Keratinocyte (primary cell): ENCODE measurements around the gene EEF1A2. TPM values are rescaled to one million over a fixed set of nuclear protein-coding genes. Genes with fewer than 3 reads are reported as not detected.

Experiments used
- DNase-seq: peaks from one replicate; pipeline ENCODE4 v3.0.0-alpha.2; 2011; ENCODE audit warnings: low read depth, missing footprints, low spot score
- FAIRE-seq: peaks from 2 replicates; lab custom pipeline; 2011; peaks lifted over from hg19 to GRCh38; lab: Jason Lieb, UNC
- H2AFZ ChIP-seq: 2 replicates; pipeline ENCODE4 v1.6.0; 2012; ENCODE audit warnings: low read length, control low read depth, inconsistent platforms; ENCODE audit not compliant: control insufficient read depth
- H3K27ac ChIP-seq: 2 replicates; pipeline ENCODE4 v1.5.1; 2011; ENCODE audit warnings: low read length; ENCODE audit not compliant: control insufficient read depth, insufficient read depth
- H3K27me3 ChIP-seq: 3 replicates; pipeline ENCODE4 v1.6.0; 2011; ENCODE audit warnings: low read length; ENCODE audit not compliant: control insufficient read depth, insufficient read depth; ENCODE audit errors: extremely low read depth
- H3K36me3 ChIP-seq, 2 experiments: 2 replicates in 1 of 2; 3 replicates in 1 of 2; pipeline ENCODE4 v1.5.1; 2011; ENCODE audit warnings: low read length in 2 of 2, mild to moderate bottlenecking in 1 of 2; ENCODE audit not compliant: control insufficient read depth in 2 of 2, insufficient read depth in 2 of 2; ENCODE audit errors: extremely low read depth in 1 of 2
- H3K4me1 ChIP-seq: 3 replicates; pipeline ENCODE4 v1.5.1; 2011; ENCODE audit warnings: low read length; ENCODE audit not compliant: control insufficient read depth, insufficient read depth; ENCODE audit errors: extremely low read depth
- H3K4me2 ChIP-seq: 3 replicates; pipeline ENCODE4 v1.6.0; 2011; ENCODE audit warnings: low read depth, low read length; ENCODE audit not compliant: control insufficient read depth, insufficient read depth; ENCODE audit errors: extremely low read depth
- H3K4me3 ChIP-seq, 3 experiments: fragments of 200-600 bp in 1 of 3; sonication (generic) in 1 of 3; 2 replicates in 2 of 3; 3 replicates in 1 of 3; pipeline ENCODE4 v1.5.1; 2011 to 2016; ENCODE audit warnings: low read length in 3 of 3, mild to moderate bottlenecking in 3 of 3, control low read depth in 2 of 3, inconsistent platforms in 1 of 3, low read depth in 1 of 3, mixed read lengths in 1 of 3, mixed run types in 1 of 3, moderate library complexity in 1 of 3; ENCODE audit not compliant: control insufficient read depth in 2 of 3, insufficient read depth in 2 of 3; ENCODE audit errors: extremely low read depth in 1 of 3
- H3K79me2 ChIP-seq: 2 replicates; pipeline ENCODE4 v1.6.0; 2012; ENCODE audit warnings: low read length; ENCODE audit not compliant: control insufficient read depth, insufficient read depth
- H3K9ac ChIP-seq: 3 replicates; pipeline ENCODE4 v1.6.0; 2011; ENCODE audit warnings: low read length; ENCODE audit not compliant: control insufficient read depth, insufficient read depth; ENCODE audit errors: extremely low read depth
- H3K9me1 ChIP-seq: 3 replicates; pipeline ENCODE4 v1.6.0; 2011; ENCODE audit warnings: low read length; ENCODE audit not compliant: control insufficient read depth, insufficient read depth; ENCODE audit errors: extremely low read depth
- H3K9me3 ChIP-seq: 2 replicates; pipeline ENCODE4 v1.5.1; 2012; ENCODE audit warnings: low read depth, low read length; ENCODE audit not compliant: control insufficient read depth
- H4K20me1 ChIP-seq: 3 replicates; pipeline ENCODE4 v1.6.0; 2011; ENCODE audit warnings: low read length; ENCODE audit not compliant: control insufficient read depth, insufficient read depth; ENCODE audit errors: extremely low read depth
- CTCF ChIP-seq, 3 experiments: IDR thresholded peaks in 1 of 3; conservative IDR thresholded peaks in 1 of 3; optimal IDR thresholded peaks in 1 of 3; 2 replicates in 2 of 3; 3 replicates in 1 of 3; pipeline versions ENCODE3 to v1.5.1; 2011; ENCODE audit warnings: low read length in 3 of 3, mild to moderate bottlenecking in 3 of 3, moderate library complexity in 2 of 3, control low read depth in 1 of 3, inconsistent platforms in 1 of 3; ENCODE audit not compliant: insufficient read depth in 2 of 3; ENCODE audit errors: extremely low read depth in 1 of 3
- EZH2 ChIP-seq: IDR thresholded peaks from one replicate; pipeline ENCODE4 v1.6.1; 2012; ENCODE audit warnings: inconsistent platforms, mild to moderate bottlenecking, low read length, moderate library complexity
- dilution Hi-C: fragments of 300-500 bp; cut with MboI; formaldehyde crosslinking; loops from one replicate; pipeline ENCODE4 v1.7.0; 2020; ENCODE audit warnings: low sequenced_read_pairs; ENCODE audit not compliant: extremely low pct_ligation_motif_present
- polyA plus RNA-seq, 5 experiments: library from polyadenylated mRNA; depleted of rRNA in 3 of 5; stranded (reverse) in 3 of 5; stranded (forward) in 1 of 5; unstranded in 1 of 5; fragments of >200 nt; gene quantifications; 1 replicate in 1 of 5; 2 replicates in 3 of 5; 3 replicates in 1 of 5; pipeline versions ENCODE4 v1.2.1 to v1.2.3, GENCODE V29; 2011 to 2012; ENCODE audit warnings: missing spikeins in 2 of 5, low read depth in 1 of 5, low replicate concordance in 1 of 5

Gene EEF1A2
- polyA plus RNA-seq, 1 donor (not counting 4 experiments of a cell fraction or from before 2014, with no cell fraction given), result 0.12 TPM

GRCh38 chr20:63444548-63444947, 54.3 kb downstream of the EEF1A2 start:
- Histone ChIP-seq H3K4me3 (no peak overlapping the region), H3K9me3 (no peaks in the 10 kb centered on the region), H3K27ac (no peak overlapping the region), H4K20me1 (no peaks in the 10 kb centered on the region), H3K36me3 (no peaks in the 10 kb centered on the region), H3K9me1 (no peaks in the 10 kb centered on the region), H3K4me2 (no peak overlapping the region), H3K4me1 (no peaks in the 10 kb centered on the region), H3K79me2 (no peaks in the 10 kb centered on the region), H3K9ac (no peak overlapping the region), H2AFZ (no peak overlapping the region), H3K27me3 (peaks cover 19% of the 10 kb centered on the region)
- TF ChIP-seq EZH2 (no peak), CTCF (optimal IDR thresholded peaks at IDR 0.05 in 1 of 3, IDR thresholded peaks at IDR 0.05 in 1 of 3, conservative IDR thresholded peaks at IDR 0.05 in 1 of 3; ENCODE audit: extremely low read depth in 1 of 3, insufficient read depth in 2 of 3, low read length in 3 of 3) (no peak)
- FAIRE-seq, result no peak
- dilution Hi-C loops, result no loop called here
- DNase-seq, result no peak

GRCh38 chr20:63443606-63444395, 55.1 kb downstream of the EEF1A2 start:
- Histone ChIP-seq H3K4me2 (no peak overlapping the region), H3K27ac (no peak overlapping the region), H3K9me3 (no peaks in the 10 kb centered on the region), H3K27me3 (peaks cover 17% of the 10 kb centered on the region), H3K79me2 (no peaks in the 10 kb centered on the region), H3K9me1 (no peaks in the 10 kb centered on the region), H3K4me1 (no peaks in the 10 kb centered on the region), H3K4me3 (no peak overlapping the region), H3K9ac (no peak overlapping the region), H4K20me1 (no peaks in the 10 kb centered on the region), H3K36me3 (no peaks in the 10 kb centered on the region), H2AFZ (no peak overlapping the region)
- DNase-seq (no peak), FAIRE-seq (no peak)
- dilution Hi-C loops, result no loop called here
- TF ChIP-seq EZH2 (no peak), CTCF (optimal IDR thresholded peaks at IDR 0.05 in 1 of 3, IDR thresholded peaks at IDR 0.05 in 1 of 3, conservative IDR thresholded peaks at IDR 0.05 in 1 of 3; ENCODE audit: extremely low read depth in 1 of 3, insufficient read depth in 2 of 3, low read length in 3 of 3) (no peak)
